ENCODE data around the gene WAPL. TPM values are rescaled to one million over a fixed set of nuclear protein-coding genes. Genes with fewer than 3 reads are reported as not detected.

Gene WAPL
- polyA plus RNA-seq, 1 of the 3 experiments (the other 2 are of a cell fraction) = 8.7 TPM

GRCh38 chr10:86388119-86388704 is 133.4 kb downstream of the WAPL start:
- no peak overlapping the region for H3K4me2 ChIP-seq
- H3K79me2 ChIP-seq (ENCODE audit: insufficient read depth) = no peaks in the 10 kb centered on the region
- H3K27ac ChIP-seq (ENCODE audit: low read depth in 2 of 2, low read length in 1 of 2) = no peak overlapping the region
- H3K4me3 ChIP-seq (ENCODE audit: low read depth in 2 of 2, low read length in 1 of 2) = no peak overlapping the region
- TF ChIP-seq NRF1 (IDR thresholded peaks at IDR 0.05; ENCODE audit: low read depth, low read length) (no peak), EP300 (IDR thresholded peaks at IDR 0.05; ENCODE audit: borderline replicate concordance in 1 of 2, low read depth in 1 of 2, low read length in 1 of 2) (no peak), ELF1 (IDR thresholded peaks at IDR 0.05) (no peak), RXRA (IDR thresholded peaks at IDR 0.05; ENCODE audit: borderline replicate concordance, low read depth) (no peak), EZH2phosphoT487 (IDR thresholded peaks at IDR 0.05; ENCODE audit: borderline replicate concordance, low read depth) (no peak), MAX (IDR thresholded peaks at IDR 0.05; ENCODE audit: low read depth) (no peak), RAD21 (IDR thresholded peaks at IDR 0.05; ENCODE audit: low read length) (no peak), MXI1 (IDR thresholded peaks at IDR 0.05; ENCODE audit: low read depth, low read length) (no peak), GABPA (IDR thresholded peaks at IDR 0.05; ENCODE audit: low read depth) (no peak), USF1 (IDR thresholded peaks at IDR 0.05; ENCODE audit: borderline replicate concordance, low read depth) (no peak), GATA2 (CRISPR knock-in tag; IDR thresholded peaks at IDR 0.05) (no peak), USF2 (IDR thresholded peaks at IDR 0.05; ENCODE audit: borderline replicate concordance, low read depth, low read length) (no peak), JUND (IDR thresholded peaks at IDR 0.05) (no peak), TEAD4 (IDR thresholded peaks at IDR 0.05; ENCODE audit: borderline replicate concordance, insufficient read depth) (no peak), MEF2A (IDR thresholded peaks at IDR 0.05; ENCODE audit: borderline replicate concordance, low read depth) (no peak), RCOR1 (IDR thresholded peaks at IDR 0.05; ENCODE audit: low read length) (no peak), PBX3 (IDR thresholded peaks at IDR 0.05) (no peak), TCF12 (IDR thresholded peaks at IDR 0.05) (no peak), CHD2 (IDR thresholded peaks at IDR 0.05; ENCODE audit: low read length, partially characterized antibody) (no peak)
- 84% methylated on average over 13 of the region's 13 CpGs for WGBS (ENCODE audit: low lambda C conversion rate)
- H3K9ac ChIP-seq = no peak overlapping the region
- POLR2A ChIA-PET = no interaction called here
- H3K9me2 ChIP-seq = no peaks in the 10 kb centered on the region
- H3F3A ChIP-seq (replicated peaks; ENCODE audit: insufficient read depth) = no peaks in the 10 kb centered on the region
- CTCF ChIA-PET = interaction anchor here (0.7 to 2.0 kb wide), 7 partner anchors 10 to 1774 kb away, joined by 3 to 8 read pairs (median 5); no protein-coding TSS in a partner anchor
- H2AFZ ChIP-seq (ENCODE audit: low read depth) = no peak overlapping the region
- H3K36me3 ChIP-seq (replicated peaks in 1 of 2; ENCODE audit: control insufficient read depth in 1 of 2, insufficient read depth in 2 of 2, low read length in 1 of 2) = no peaks in the 10 kb centered on the region
- no peaks in the 10 kb centered on the region; the same call in 1 of the 2 replicates for H3K27me3 ChIP-seq (ENCODE audit: insufficient read depth)
- H3K9me3 ChIP-seq = no peaks in the 10 kb centered on the region
- DNase-seq = no peak
- H4K20me1 ChIP-seq (ENCODE audit: insufficient read depth) = no peaks in the 10 kb centered on the region
- no peaks in the 10 kb centered on the region for H3K4me1 ChIP-seq (ENCODE audit: control insufficient read depth in 1 of 2, insufficient read depth in 2 of 2, low read depth in 1 of 2, low read length in 1 of 2)
